GM23338 (cell line): Measurements from ENCODE around the gene ACSF3. TPM values are rescaled to one million over a fixed set of nuclear protein-coding genes. Genes with fewer than 3 reads are reported as not detected.

ENCODE experiments used
- ATAC-seq: fragments of 200-7000 bp; cut with Tn5 transposase; 3 replicates; pipeline ENCODE4 v1.9.1; 2020
- DNase-seq: peaks from one replicate; pipeline ENCODE4 v3.0.0-alpha.2; 2015; ENCODE audit warnings: low spot score
- H2AFZ ChIP-seq: fragments of 200-600 bp; sonication (generic); 2 replicates; pipeline ENCODE4 v1.8.0; 2016; ENCODE audit warnings: antibody characterized with exemption, mild to moderate bottlenecking, moderate library complexity
- H3F3A ChIP-seq: fragments of 200-600 bp; sonication (generic); replicated peaks from 2 replicates; pipeline ENCODE4 v1.8.0; 2017; ENCODE audit warnings: antibody characterized with exemption, mixed run types, low read depth
- H3K27ac ChIP-seq: fragments of 200-600 bp; sonication (generic); 2 replicates; pipeline ENCODE4 v1.6.1; 2016; ENCODE audit warnings: low read depth
- H3K27me3 ChIP-seq: fragments of 200-600 bp; sonication (generic); 2 replicates; pipeline ENCODE4 v1.8.0; 2016; ENCODE audit warnings: mild to moderate bottlenecking, mixed run types, moderate library complexity; ENCODE audit not compliant: insufficient read depth
- H3K36me3 ChIP-seq: fragments of 200-600 bp; sonication (generic); 2 replicates; pipeline ENCODE4 v1.8.0; 2016; ENCODE audit warnings: mild to moderate bottlenecking; ENCODE audit not compliant: insufficient read depth
- H3K4me1 ChIP-seq: fragments of 200-600 bp; sonication (generic); 2 replicates; pipeline ENCODE4 v1.8.0; 2016; ENCODE audit warnings: mild to moderate bottlenecking, moderate library complexity; ENCODE audit not compliant: insufficient read depth
- H3K4me2 ChIP-seq: fragments of 200-600 bp; sonication (generic); 2 replicates; pipeline ENCODE4 v1.7.1; 2017; ENCODE audit warnings: mixed run types
- H3K4me3 ChIP-seq: fragments of 200-600 bp; sonication (generic); 2 replicates; pipeline ENCODE4 v1.6.1; 2016; ENCODE audit warnings: mixed run types
- H3K79me2 ChIP-seq: fragments of 200-600 bp; sonication (generic); replicated peaks from 2 replicates; pipeline ENCODE4 v1.8.0; 2017; ENCODE audit warnings: mild to moderate bottlenecking; ENCODE audit not compliant: insufficient read depth
- H3K9me2 ChIP-seq: fragments of 200-600 bp; sonication (generic); 2 replicates; pipeline ENCODE4 v1.8.0; 2017; ENCODE audit not compliant: insufficient read depth
- H4K20me1 ChIP-seq: fragments of 200-600 bp; sonication (generic); replicated peaks from 2 replicates; pipeline ENCODE4 v1.8.0; 2017; ENCODE audit warnings: mild to moderate bottlenecking; ENCODE audit not compliant: insufficient read depth
- H3K27ac Mint-ChIP-seq: 2 replicates; pipeline ENCODE4 v1.8.0; 2020; ENCODE audit warnings: inconsistent platforms, mild to moderate bottlenecking, moderate library complexity, mixed read lengths
- H3K27me3 Mint-ChIP-seq: 3 replicates; pipeline ENCODE4 v1.8.0; 2022; ENCODE audit warnings: low read depth, mild to moderate bottlenecking, moderate library complexity, mixed read lengths, inconsistent platforms; ENCODE audit not compliant: insufficient read depth, poor library complexity
- H3K36me3 Mint-ChIP-seq: 3 replicates; pipeline ENCODE4 v1.8.0; 2021; ENCODE audit warnings: low read depth, mild to moderate bottlenecking, inconsistent platforms, moderate library complexity, mixed read lengths
- H3K4me1 Mint-ChIP-seq: 3 replicates; pipeline ENCODE4 v1.8.0; 2020; ENCODE audit warnings: mild to moderate bottlenecking, inconsistent platforms, mixed read lengths
- H3K4me3 Mint-ChIP-seq: 3 replicates; pipeline ENCODE4 v1.8.0; 2021; ENCODE audit warnings: moderate library complexity, mild to moderate bottlenecking, inconsistent platforms, mixed read lengths
- H3K9me3 Mint-ChIP-seq: 3 replicates; pipeline ENCODE4 v1.8.0; 2020; ENCODE audit warnings: moderate library complexity, mild to moderate bottlenecking, inconsistent platforms, mixed read lengths
- CREB1 ChIP-seq: fragments of 250-450 bp; sonication (Bioruptor Pico); IDR thresholded peaks from 2 replicates; pipeline ENCODE4 v1.5.0; 2020; ENCODE audit warnings: low read depth, mild to moderate bottlenecking, moderate library complexity
- CTCF ChIP-seq, 2 experiments: fragments of 200-600 bp in 1 of 2; sonication (generic) in 1 of 2; conservative IDR thresholded peaks; 2 replicates each; pipeline versions ENCODE4 v1.5.1 to v1.6.1; 2016 to 2017; ENCODE audit warnings: antibody characterized with exemption in 2 of 2, low read depth in 2 of 2, mild to moderate bottlenecking in 2 of 2, moderate library complexity in 1 of 2
- ETS1 ChIP-seq: IDR thresholded peaks from 2 replicates; pipeline ENCODE4 v1.6.1; 2016; ENCODE audit warnings: antibody characterized with exemption
- EZH2 ChIP-seq: fragments of 200-600 bp; sonication (generic); IDR thresholded peaks from one replicate; pipeline ENCODE4 v1.8.0; 2017; ENCODE audit warnings: antibody characterized with exemption, mild to moderate bottlenecking, low read depth; ENCODE audit not compliant: unreplicated experiment
- EZH2phosphoT487 ChIP-seq: fragments of 200-600 bp; sonication (generic); IDR thresholded peaks from one replicate; pipeline ENCODE4 v1.8.1; 2018; ENCODE audit warnings: antibody characterized with exemption; ENCODE audit not compliant: unreplicated experiment
- JUNB ChIP-seq: IDR thresholded peaks from one replicate; pipeline ENCODE4 v1.6.1; 2016; ENCODE audit warnings: antibody characterized with exemption; ENCODE audit not compliant: unreplicated experiment
- NANOG ChIP-seq: IDR thresholded peaks from 2 replicates; pipeline ENCODE4 v1.6.1; 2016; ENCODE audit warnings: antibody characterized with exemption, borderline replicate concordance
- POLR2AphosphoS5 ChIP-seq: IDR thresholded peaks from 2 replicates; pipeline ENCODE4 v1.6.1; 2016; ENCODE audit warnings: antibody characterized with exemption, low read depth
- REST ChIP-seq: IDR thresholded peaks from one replicate; pipeline ENCODE4 v1.6.1; 2018; ENCODE audit warnings: antibody characterized with exemption; ENCODE audit not compliant: unreplicated experiment
- STAT1 ChIP-seq: IDR thresholded peaks from one replicate; pipeline ENCODE4 v1.6.1; 2016; ENCODE audit warnings: antibody characterized with exemption; ENCODE audit not compliant: unreplicated experiment
- ZNF114 ChIP-seq: fragments of 250-450 bp; sonication (Bioruptor Pico); IDR thresholded peaks from 2 replicates; pipeline ENCODE4 v1.5.0; 2020; ENCODE audit warnings: mild to moderate bottlenecking, moderate library complexity
- ZNF331 ChIP-seq: fragments of 250-450 bp; sonication (Bioruptor Pico); IDR thresholded peaks from 2 replicates; pipeline ENCODE4 v1.5.0; 2020; ENCODE audit warnings: low read depth, mild to moderate bottlenecking, moderate library complexity
- polyA plus RNA-seq: library from polyadenylated mRNA; unstranded; fragments of >200 nt; fragmentation: Nextera tagmentation; extraction: Ambion mirVana; gene quantifications from 2 replicates; pipeline ENCODE4 v1.2.1, GENCODE V29; 2016
- total RNA-seq: library from RNA; depleted of rRNA; stranded (reverse); fragments of >200 nt; shearing (Covaris generic); gene quantifications from 2 replicates; pipeline ENCODE4 v1.2.3, GENCODE V29; 2014

Gene ACSF3
- total and polyA plus RNA-seq, 2 experiments from 2014 or later: 12.8 to 23.1 TPM

- no peak for TF ChIP-seq JUNB
- H3K9me3 Mint-ChIP-seq: no peaks in the 10 kb centered on the region
- no peaks in the 10 kb centered on the region for H3K4me1 ChIP-seq
- no peaks in the 10 kb centered on the region for H3F3A ChIP-seq
- peaks cover 5% of the 10 kb centered on the region for H3K27me3 Mint-ChIP-seq
- no peaks in the 10 kb centered on the region for H3K27me3 ChIP-seq
- H3K27ac Mint-ChIP-seq: no peak overlapping the region
- no peaks in the 10 kb centered on the region for H3K9me2 ChIP-seq
- peaks cover 17% of the 10 kb centered on the region for H3K36me3 Mint-ChIP-seq
- DNase-seq (no peak), ATAC-seq (no peak)
- H3K4me1 Mint-ChIP-seq: peaks cover 8% of the 10 kb centered on the region; the same call in 2 of the 3 replicates
- no peak overlapping the region for H3K4me3 ChIP-seq
- no peak overlapping the region for H3K27ac ChIP-seq
- H2AFZ ChIP-seq: no peak overlapping the region
- H3K36me3 ChIP-seq: no peaks in the 10 kb centered on the region
- no peaks in the 10 kb centered on the region for H4K20me1 ChIP-seq
- no peak overlapping the region for H3K4me3 Mint-ChIP-seq
- no peaks in the 10 kb centered on the region for H3K79me2 ChIP-seq
- H3K4me2 ChIP-seq: no peak overlapping the region
Observed at GRCh38 chr16:89138513-89138795, 44.8 kb downstream of the ACSF3 start.

- no peaks in the 10 kb centered on the region for H3K9me3 Mint-ChIP-seq
- Histone ChIP-seq H3K4me2 (no peak overlapping the region), H3K27ac (no peak overlapping the region), H2AFZ (no peak overlapping the region), H3K27me3 (no peaks in the 10 kb centered on the region), H4K20me1 (no peaks in the 10 kb centered on the region), H3K79me2 (no peaks in the 10 kb centered on the region), H3F3A (no peaks in the 10 kb centered on the region), H3K36me3 (no peaks in the 10 kb centered on the region), H3K4me1 (no peaks in the 10 kb centered on the region), H3K4me3 (no peak overlapping the region), H3K9me2 (no peaks in the 10 kb centered on the region)
- H3K4me3 Mint-ChIP-seq: no peak overlapping the region
- TF ChIP-seq CREB1 (no peak), POLR2AphosphoS5 (no peak), JUNB (no peak), ZNF331 (CRISPR knock-in tag) (no peak), EZH2phosphoT487 (no peak), NANOG (no peak), EZH2 (no peak)
- H3K36me3 Mint-ChIP-seq: peaks cover 12% of the 10 kb centered on the region
- H3K27me3 Mint-ChIP-seq: peaks cover 7% of the 10 kb centered on the region
- no peak for DNase-seq
- H3K27ac Mint-ChIP-seq: no peak overlapping the region
- ATAC-seq: peak; percentile 69
- H3K4me1 Mint-ChIP-seq: peaks cover 6% of the 10 kb centered on the region; the same call in 2 of the 3 replicates
Observed at GRCh38 chr16:89138843-89139520, 45.3 kb downstream of the ACSF3 start.

- no peak overlapping the region for H3K4me2 ChIP-seq
- H3F3A ChIP-seq: no peaks in the 10 kb centered on the region
- no peak overlapping the region for H2AFZ ChIP-seq
- DNase-seq (no peak), ATAC-seq (no peak)
- H3K9me2 ChIP-seq: no peaks in the 10 kb centered on the region
- H3K27ac ChIP-seq: no peak overlapping the region
- H3K79me2 ChIP-seq: no peaks in the 10 kb centered on the region
- H3K36me3 Mint-ChIP-seq: peaks cover 8% of the 10 kb centered on the region
- peaks cover 4% of the 10 kb centered on the region for H3K27me3 Mint-ChIP-seq
- H3K27me3 ChIP-seq: no peaks in the 10 kb centered on the region
- H3K4me1 ChIP-seq: no peaks in the 10 kb centered on the region
- no peak overlapping the region for H3K4me3 Mint-ChIP-seq
- no peak overlapping the region for H3K4me3 ChIP-seq
- no peaks in the 10 kb centered on the region; the same call in 2 of the 3 replicates for H3K4me1 Mint-ChIP-seq
- H3K36me3 ChIP-seq: no peaks in the 10 kb centered on the region
- no peak overlapping the region for H3K27ac Mint-ChIP-seq
- H4K20me1 ChIP-seq: no peaks in the 10 kb centered on the region
- H3K9me3 Mint-ChIP-seq: no peaks in the 10 kb centered on the region
- TF ChIP-seq ETS1: no peak
- TF ChIP-seq EZH2phosphoT487: no peak
- TF ChIP-seq JUNB: no peak
- TF ChIP-seq REST: no peak
- no peak for TF ChIP-seq NANOG
- TF ChIP-seq POLR2AphosphoS5: no peak
- no peak for TF ChIP-seq STAT1
- no peak for TF ChIP-seq ZNF114 (CRISPR knock-in tag)
- no peak for TF ChIP-seq ZNF331 (CRISPR knock-in tag)
- no peak for TF ChIP-seq CTCF (conservative IDR thresholded peaks at IDR 0.05; ENCODE audit: low read depth in 2 of 2)
- TF ChIP-seq CREB1: no peak
- no peak for TF ChIP-seq EZH2
Observed at GRCh38 chr16:89139907-89140361, 46.3 kb downstream of the ACSF3 start.
